CD4-positive, alpha-beta T cell treated with Interleukin-2 at 100 ng/mL for 4 hours (primary cell): ENCODE results near the gene CD302.
"Not testable (repeated sequence)": the region's sequence is repeated elsewhere in the genome, so short reads cannot be mapped to it uniquely, and the experiment has no call there.

Experiments used
- DNase-seq: peaks from one replicate; pipeline ENCODE4 v3.0.0-alpha.2; 2020; ENCODE audit warnings: low spot score

The CD302 gene

GRCh38 chr2:159793326-159793725 is 4.7 kb downstream of the CD302 start:
- DNase-seq: no peak

- no peak for DNase-seq
Observed at GRCh38 chr2:159792599-159792998, 5.4 kb downstream of the CD302 start.

GRCh38 chr2:159792036-159792435 is 6.0 kb downstream of the CD302 start:
- no peak for DNase-seq

GRCh38 chr2:159790323-159790722 is 7.7 kb downstream of the CD302 start:
- DNase-seq: no peak

GRCh38 chr2:159788253-159788652 is 9.8 kb downstream of the CD302 start:
- DNase-seq: no peak

- not testable (repeated sequence) for DNase-seq
Observed at GRCh38 chr2:159787647-159788046, 10.4 kb downstream of the CD302 start.

GRCh38 chr2:159786938-159787337 is 11.1 kb downstream of the CD302 start:
- DNase-seq: no peak

- DNase-seq: no peak
Observed at GRCh38 chr2:159785195-159785594, 12.8 kb downstream of the CD302 start.

GRCh38 chr2:159784744-159785143 is 13.3 kb downstream of the CD302 start:
- DNase-seq: not testable (repeated sequence)

- no peak for DNase-seq
Observed at GRCh38 chr2:159783556-159783955, 14.5 kb downstream of the CD302 start.

- no peak for DNase-seq
Observed at GRCh38 chr2:159776321-159776720, 21.7 kb downstream of the CD302 start.

GRCh38 chr2:159775021-159775420 is 23.0 kb downstream of the CD302 start:
- DNase-seq: no peak

- DNase-seq: no peak
Observed at GRCh38 chr2:159774370-159774990, 23.5 kb downstream of the CD302 start.

- DNase-seq: no peak
Observed at GRCh38 chr2:159773886-159774285, 24.1 kb downstream of the CD302 start.

- DNase-seq: no peak
Observed at GRCh38 chr2:159773426-159773825, 24.6 kb downstream of the CD302 start.

- no peak for DNase-seq
Observed at GRCh38 chr2:159769147-159769546, 28.9 kb downstream of the CD302 start.

GRCh38 chr2:159762075-159762474 is 35.9 kb downstream of the CD302 start:
- no peak for DNase-seq

GRCh38 chr2:159760326-159760725 is 37.7 kb downstream of the CD302 start:
- DNase-seq: no peak

GRCh38 chr2:159759577-159759976 is 38.4 kb downstream of the CD302 start:
- no peak for DNase-seq

GRCh38 chr2:159758686-159759085 is 39.3 kb downstream of the CD302 start:
- DNase-seq: no peak

GRCh38 chr2:159758239-159758638 is 39.8 kb downstream of the CD302 start:
- no peak for DNase-seq

GRCh38 chr2:159755788-159756187 is 42.2 kb downstream of the CD302 start:
- peak; percentile 54 for DNase-seq

- no peak for DNase-seq
Observed at GRCh38 chr2:159755014-159755413, 43.0 kb downstream of the CD302 start.

- no peak for DNase-seq
Observed at GRCh38 chr2:159753797-159754196, 44.2 kb downstream of the CD302 start.

- no peak for DNase-seq
Observed at GRCh38 chr2:159750873-159751272, 47.1 kb downstream of the CD302 start.
